Neuron (in vitro differentiated cells): Measurements from ENCODE around the gene DDX42.

Experiments
- H2AFZ ChIP-seq: one replicate; pipeline ENCODE4 v1.6.1; 2013; ENCODE audit warnings: low read depth, mild to moderate bottlenecking, inconsistent platforms, low read length, moderate library complexity
- H3K27me3 ChIP-seq: one replicate; pipeline ENCODE4 v1.6.1; 2013; ENCODE audit warnings: low read length; ENCODE audit not compliant: insufficient read depth
- H3K36me3 ChIP-seq: one replicate; pipeline ENCODE4 v1.6.1; 2013; ENCODE audit warnings: low read length; ENCODE audit not compliant: insufficient read depth
- H3K4me1 ChIP-seq: one replicate; pipeline ENCODE4 v1.6.1; 2013; ENCODE audit warnings: low read length; ENCODE audit not compliant: insufficient read depth
- H3K4me3 ChIP-seq: 2 replicates; pipeline ENCODE4 v1.5.1; 2013; ENCODE audit warnings: mild to moderate bottlenecking, low read length, moderate library complexity
- H3K9me3 ChIP-seq: one replicate; pipeline ENCODE4 v1.6.1; 2013; ENCODE audit warnings: low read length

Gene DDX42

GRCh38 chr17:63764716-63765115, 9.3 kb upstream of the DDX42 start:
- Histone ChIP-seq H2AFZ (no peak overlapping the region), H3K4me1 (no peaks in the 10 kb centered on the region), H3K36me3 (peaks cover 49% of the 10 kb centered on the region), H3K9me3 (no peaks in the 10 kb centered on the region), H3K4me3 (no peak overlapping the region), H3K27me3 (no peaks in the 10 kb centered on the region)

GRCh38 chr17:63766754-63767153, 7.2 kb upstream of the DDX42 start:
- Histone ChIP-seq H3K36me3 (peaks cover 34% of the 10 kb centered on the region), H3K4me3 (no peak overlapping the region), H3K4me1 (no peaks in the 10 kb centered on the region), H3K27me3 (no peaks in the 10 kb centered on the region), H2AFZ (no peak overlapping the region), H3K9me3 (no peaks in the 10 kb centered on the region)

GRCh38 chr17:63768433-63768832, 5.5 kb upstream of the DDX42 start:
- H3K4me1 ChIP-seq = peaks cover 4% of the 10 kb centered on the region
- peaks cover 20% of the 10 kb centered on the region for H3K36me3 ChIP-seq
- no peak overlapping the region for H2AFZ ChIP-seq
- no peaks in the 10 kb centered on the region for H3K27me3 ChIP-seq
- H3K9me3 ChIP-seq = no peaks in the 10 kb centered on the region
- H3K4me3 ChIP-seq = no peak overlapping the region

GRCh38 chr17:63772801-63773271, 1.1 kb upstream of the DDX42 start:
- H3K36me3 ChIP-seq = peaks cover 18% of the 10 kb centered on the region
- no peaks in the 10 kb centered on the region for H3K9me3 ChIP-seq
- H3K27me3 ChIP-seq = no peaks in the 10 kb centered on the region

GRCh38 chr17:63773272-63774140, 464 bp upstream of the DDX42 start, which contains the start of gene CCDC47:
CCDC47 (minus strand) TSS chr17:63773597; CDS start chr17:63766175, 7,422 bp downstream.
- no peaks in the 10 kb centered on the region for H3K27me3 ChIP-seq
- peak within 1 kb of the TSS; percentile 50 for H2AFZ ChIP-seq
- peak within 1 kb of the TSS; percentile 87 for H3K4me3 ChIP-seq
- peaks cover 24% of the 10 kb centered on the region for H3K36me3 ChIP-seq
- H3K9me3 ChIP-seq = no peaks in the 10 kb centered on the region
- H3K4me1 ChIP-seq = peaks cover 17% of the 10 kb centered on the region

More at GRCh38 chr17:63772801-63773271, 1.1 kb upstream of the DDX42 start:
- H3K4me1 ChIP-seq = peaks cover 17% of the 10 kb centered on the region
- peak overlapping the region; percentile 87 for H3K4me3 ChIP-seq
- peak overlapping the region; percentile 39 for H2AFZ ChIP-seq

- no peak overlapping the region for H2AFZ ChIP-seq
- H3K36me3 ChIP-seq = peaks cover 34% of the 10 kb centered on the region
- H3K27me3 ChIP-seq = no peaks in the 10 kb centered on the region
- H3K9me3 ChIP-seq = no peaks in the 10 kb centered on the region
- H3K4me1 ChIP-seq = peaks cover 17% of the 10 kb centered on the region
- peak overlapping the region; percentile 87 for H3K4me3 ChIP-seq
Observed at GRCh38 chr17:63774969-63775265, 947 bp downstream of the DDX42 start.

GRCh38 chr17:63775420-63775819, 1.4 kb downstream of the DDX42 start:
- Histone ChIP-seq H3K36me3 (peaks cover 37% of the 10 kb centered on the region), H3K9me3 (no peaks in the 10 kb centered on the region), H2AFZ (no peak overlapping the region), H3K4me3 (peak overlapping the region; percentile 87), H3K4me1 (peaks cover 17% of the 10 kb centered on the region), H3K27me3 (no peaks in the 10 kb centered on the region)

GRCh38 chr17:63780507-63780906, 6.5 kb downstream of the DDX42 start:
- no peaks in the 10 kb centered on the region for H3K9me3 ChIP-seq
- H2AFZ ChIP-seq = no peak overlapping the region
- H3K27me3 ChIP-seq = no peaks in the 10 kb centered on the region
- H3K36me3 ChIP-seq = peaks cover 74% of the 10 kb centered on the region
- H3K4me1 ChIP-seq = peaks cover 8% of the 10 kb centered on the region
- H3K4me3 ChIP-seq = no peak overlapping the region

- H3K36me3 ChIP-seq = peaks cover 75% of the 10 kb centered on the region
- H3K4me1 ChIP-seq = peaks cover 4% of the 10 kb centered on the region
- H2AFZ ChIP-seq = no peak overlapping the region
- H3K9me3 ChIP-seq = no peaks in the 10 kb centered on the region
- H3K4me3 ChIP-seq = no peak overlapping the region
- no peaks in the 10 kb centered on the region for H3K27me3 ChIP-seq
Observed at GRCh38 chr17:63780928-63781327, 7.0 kb downstream of the DDX42 start.

GRCh38 chr17:63783522-63783921, 9.6 kb downstream of the DDX42 start:
- no peak overlapping the region for H3K4me3 ChIP-seq
- H3K27me3 ChIP-seq = no peaks in the 10 kb centered on the region
- no peaks in the 10 kb centered on the region for H3K4me1 ChIP-seq
- peaks cover 74% of the 10 kb centered on the region for H3K36me3 ChIP-seq
- H2AFZ ChIP-seq = no peak overlapping the region
- no peaks in the 10 kb centered on the region for H3K9me3 ChIP-seq

- Histone ChIP-seq H2AFZ (no peak overlapping the region), H3K27me3 (no peaks in the 10 kb centered on the region), H3K9me3 (no peaks in the 10 kb centered on the region), H3K36me3 (peaks cover 77% of the 10 kb centered on the region), H3K4me3 (no peak overlapping the region), H3K4me1 (no peaks in the 10 kb centered on the region)
Observed at GRCh38 chr17:63785556-63785955, 11.6 kb downstream of the DDX42 start.

GRCh38 chr17:63786117-63786516, 12.1 kb downstream of the DDX42 start:
- Histone ChIP-seq H2AFZ (no peak overlapping the region), H3K4me1 (no peaks in the 10 kb centered on the region), H3K36me3 (peaks cover 79% of the 10 kb centered on the region), H3K4me3 (no peak overlapping the region), H3K27me3 (no peaks in the 10 kb centered on the region), H3K9me3 (no peaks in the 10 kb centered on the region)

GRCh38 chr17:63786971-63787711, 13.2 kb downstream of the DDX42 start:
- Histone ChIP-seq H3K4me1 (no peaks in the 10 kb centered on the region), H2AFZ (no peak overlapping the region), H3K27me3 (no peaks in the 10 kb centered on the region), H3K36me3 (peaks cover 83% of the 10 kb centered on the region), H3K4me3 (no peak overlapping the region), H3K9me3 (no peaks in the 10 kb centered on the region)
